GM12892 (cell line): ENCODE data around the gene LPCAT3.
"Not testable (repeated sequence)": the region's sequence is repeated elsewhere in the genome, so short reads cannot be mapped to it uniquely, and the experiment has no call there.

Source experiments
- DNase-seq: peaks from one replicate; pipeline ENCODE4 v3.0.0; 2011; ENCODE audit not compliant: insufficient read length
- FAIRE-seq: peaks from 2 replicates; lab custom pipeline; 2011; peaks lifted over from hg19 to GRCh38; lab: Jason Lieb, UNC
- POLR2A ChIP-seq: IDR thresholded peaks from 2 replicates; pipeline ENCODE4 v1.6.1; 2011; ENCODE audit warnings: low read depth, low read length, control low read depth
- POLR2AphosphoS5 ChIP-seq: IDR thresholded peaks from 2 replicates; pipeline ENCODE4 v1.6.1; 2011; ENCODE audit warnings: low read depth, low read length, control low read depth
- TAF1 ChIP-seq: IDR thresholded peaks from 2 replicates; pipeline ENCODE4 v1.6.1; 2011; ENCODE audit warnings: low read depth, mild to moderate bottlenecking, control low read depth, low read length, borderline replicate concordance

Gene LPCAT3

DNA sequence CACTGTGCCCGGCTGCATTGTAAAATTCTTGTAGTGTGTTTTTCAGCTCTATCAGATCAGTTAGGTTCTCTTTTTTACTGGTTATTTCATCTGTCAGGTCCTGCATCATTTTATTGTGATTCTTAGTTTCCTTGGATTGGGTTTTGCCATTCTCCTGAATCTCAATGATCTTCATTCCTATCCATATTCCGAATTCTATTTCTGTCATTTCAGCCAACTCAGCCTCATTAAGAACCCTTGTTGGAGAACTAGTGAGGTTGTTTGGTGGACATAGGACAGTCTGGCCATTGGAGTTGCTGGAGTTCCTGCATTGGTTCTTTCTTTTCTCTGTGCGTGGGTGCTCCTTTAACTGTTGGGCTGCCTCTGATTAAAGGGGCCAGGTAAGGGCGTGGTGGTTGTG lies 36.6 kb upstream of the LPCAT3 start:
- FAIRE-seq (no peak), DNase-seq (no peak)
- TF ChIP-seq POLR2A (no peak), POLR2AphosphoS5 (no peak), TAF1 (no peak)

DNA sequence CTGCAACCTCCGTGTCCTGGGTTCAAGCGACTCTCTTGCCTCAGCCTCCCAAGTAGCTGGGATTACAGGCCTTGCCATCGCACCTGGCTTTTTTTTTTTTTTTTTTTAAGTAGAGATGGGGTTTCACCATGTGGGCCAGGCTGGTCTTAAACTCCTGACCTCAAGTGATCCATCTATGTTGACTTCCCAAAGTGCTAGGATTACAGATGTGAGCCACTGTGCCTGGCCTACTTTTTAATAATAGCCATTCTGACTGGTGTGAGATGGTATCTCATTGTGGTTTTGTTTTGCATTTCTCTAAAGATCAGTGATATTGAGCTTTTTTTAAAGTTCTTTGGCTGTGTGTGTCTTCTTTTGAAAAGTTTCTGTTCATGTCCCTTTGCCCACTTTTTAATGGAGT lies 31.7 kb upstream of the LPCAT3 start:
- FAIRE-seq, DNase-seq: not testable (repeated sequence)

GRCh38 chr12:7049445-7049951 lies 31.2 kb upstream of the LPCAT3 start:
- FAIRE-seq: not testable (repeated sequence)

GRCh38 chr12:7047306-7047705 lies 29.0 kb upstream of the LPCAT3 start:
- TF ChIP-seq POLR2A (no peak), POLR2AphosphoS5 (no peak), TAF1 (no peak)
- DNase-seq (no peak), FAIRE-seq (no peak)

More at GRCh38 chr12:7049445-7049951, 31.2 kb upstream of the LPCAT3 start:
- DNase-seq: not testable (repeated sequence)

DNA sequence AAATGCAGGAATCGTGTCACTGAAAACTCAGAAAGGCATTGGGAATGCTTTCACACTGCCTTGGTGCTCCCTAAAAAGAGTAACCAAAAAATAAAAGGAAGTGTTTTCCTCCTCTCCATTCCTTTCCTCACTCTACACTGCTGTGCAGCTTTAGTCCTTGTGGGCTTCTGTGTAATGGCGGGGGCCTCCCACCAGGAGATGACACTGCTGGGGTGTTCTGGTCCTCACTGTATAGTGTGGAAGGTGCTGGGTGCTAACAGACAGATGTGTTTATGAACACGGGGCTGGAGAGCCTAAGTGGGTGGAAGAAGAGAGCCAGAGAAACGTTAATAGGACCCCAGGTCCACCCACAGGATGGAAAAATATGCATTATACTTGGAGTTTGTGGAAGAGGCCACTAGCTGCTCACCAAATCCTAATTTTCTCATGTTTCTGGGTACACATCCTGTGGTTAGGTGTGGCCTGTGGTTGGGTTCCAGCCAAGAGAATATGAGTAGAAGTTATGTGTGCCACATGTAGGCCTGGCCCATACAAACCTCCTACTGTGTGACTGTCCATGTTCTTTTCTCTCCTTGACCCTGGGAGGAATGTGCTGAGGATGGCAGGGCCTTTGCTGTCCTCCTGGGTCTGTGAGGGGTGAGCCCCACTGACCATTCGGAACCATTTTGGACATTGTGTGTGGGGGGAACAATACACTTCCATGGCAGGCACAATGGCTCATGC lies 28.3 kb upstream of the LPCAT3 start:
- TF ChIP-seq POLR2A: no peak
- no peak for TF ChIP-seq POLR2AphosphoS5
- TF ChIP-seq TAF1: no peak
- FAIRE-seq (no peak), DNase-seq (no peak)

GRCh38 chr12:7045913-7046312 lies 27.6 kb upstream of the LPCAT3 start:
- DNase-seq (no peak), FAIRE-seq (no peak)
- TF ChIP-seq TAF1 (no peak), POLR2AphosphoS5 (no peak), POLR2A (no peak)

DNA sequence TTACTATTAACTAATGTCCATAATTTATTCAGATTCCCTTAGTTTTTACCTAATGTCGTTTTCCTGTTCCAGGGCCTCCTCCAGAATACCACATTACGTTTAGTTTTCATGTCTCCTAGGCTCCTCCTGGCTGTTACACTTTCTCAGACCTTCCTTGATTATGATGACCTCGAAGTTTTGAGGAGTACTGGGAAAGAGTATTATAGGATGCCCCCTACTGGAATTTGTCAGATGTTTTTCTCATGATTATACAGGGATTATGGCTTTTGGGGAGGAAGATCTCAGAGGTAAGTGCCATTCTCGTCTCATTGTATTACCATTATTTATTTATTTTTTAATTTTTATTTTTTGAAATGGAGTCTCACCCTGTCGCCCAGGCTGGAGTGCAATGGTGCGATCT lies 24.6 kb upstream of the LPCAT3 start:
- FAIRE-seq (no peak), DNase-seq (no peak)
- TF ChIP-seq POLR2A (no peak), TAF1 (no peak)

- no peak for FAIRE-seq
- TF ChIP-seq POLR2A (no peak), TAF1 (no peak), POLR2AphosphoS5 (no peak)
- no peak for DNase-seq
Observed at GRCh38 chr12:7039403-7039802, 21.1 kb upstream of the LPCAT3 start.

DNA sequence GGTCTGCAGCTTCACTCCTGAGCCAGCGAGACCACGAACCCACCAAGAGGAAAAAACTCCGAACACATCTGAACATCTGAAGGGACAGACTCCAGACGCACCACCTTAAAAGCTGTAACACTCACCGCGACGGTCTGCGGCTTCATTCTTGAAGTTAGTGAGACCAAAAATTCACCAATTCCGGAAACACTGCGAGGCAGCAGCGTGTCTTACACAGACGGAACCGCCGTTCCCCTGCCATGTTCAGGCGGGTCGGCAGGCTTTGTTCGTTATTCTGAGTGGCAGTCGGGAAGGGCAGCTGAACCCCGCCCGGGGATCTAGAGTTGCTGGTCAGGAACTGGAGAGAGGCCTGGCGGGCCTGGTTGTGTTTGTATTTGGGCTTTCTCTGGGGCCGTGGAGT lies 20.3 kb upstream of the LPCAT3 start:
- DNase-seq: no peak
- TF ChIP-seq POLR2AphosphoS5: no peak
- no peak for TF ChIP-seq TAF1
- no peak for TF ChIP-seq POLR2A
- FAIRE-seq: no peak

GRCh38 chr12:7037411-7037810 lies 19.1 kb upstream of the LPCAT3 start:
- FAIRE-seq, DNase-seq: not testable (repeated sequence)

DNA sequence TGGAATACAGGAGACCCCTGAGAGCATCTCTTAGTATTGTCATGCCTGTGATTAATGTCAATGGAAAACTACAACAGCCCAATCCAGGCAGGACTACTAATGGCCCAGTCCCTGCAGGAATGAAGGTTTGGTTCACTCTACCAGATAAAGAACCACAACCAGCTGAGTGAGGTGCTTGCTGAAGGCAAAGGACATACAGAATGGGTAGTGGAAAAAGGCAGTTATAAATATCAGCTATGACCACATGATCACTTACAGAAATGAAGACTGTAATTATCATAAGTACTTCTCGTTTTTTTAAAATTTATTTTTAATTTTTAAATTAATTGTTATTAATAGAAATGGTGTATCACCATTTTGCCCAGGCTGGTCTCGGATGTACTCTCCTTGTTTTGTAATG lies 17.2 kb upstream of the LPCAT3 start:
- DNase-seq (no peak), FAIRE-seq (no peak)
- no peak for TF ChIP-seq POLR2A
- TF ChIP-seq TAF1: no peak
- TF ChIP-seq POLR2AphosphoS5: no peak

- DNase-seq (no peak), FAIRE-seq (no peak)
- no peak for TF ChIP-seq POLR2AphosphoS5
- TF ChIP-seq POLR2A: no peak
- TF ChIP-seq TAF1: no peak
Observed at GRCh38 chr12:7034464-7034863, 16.2 kb upstream of the LPCAT3 start.

- TF ChIP-seq POLR2AphosphoS5: no peak
- no peak for TF ChIP-seq TAF1
- TF ChIP-seq POLR2A: no peak
- FAIRE-seq (no peak), DNase-seq (no peak)
Observed at GRCh38 chr12:7032990-7033389, 14.7 kb upstream of the LPCAT3 start.

- no peak for DNase-seq
- FAIRE-seq: no peak
Observed at GRCh38 chr12:7031306-7031705, 13.0 kb upstream of the LPCAT3 start.

More at GRCh38 chr12:7031306-7031705, 13.0 kb upstream of the LPCAT3 start:
- no peak for TF ChIP-seq POLR2A
- TF ChIP-seq POLR2AphosphoS5: no peak
- no peak for TF ChIP-seq TAF1
